Activated CD4-positive, alpha-beta memory T cell treated with anti-CD3 and anti-CD28 coated beads, Interleukin-2, amount 10 ng/mL, durations not matched to agents 7 days and 5 days (primary cell): ENCODE measurements around the gene ATP6V0D1. TPM values are rescaled to one million over a fixed set of nuclear protein-coding genes. Genes with fewer than 3 reads are reported as not detected.

Source experiments
- CTCF ChIA-PET: fragments of 350-600 bp; sonication (Branson Sonifier 250); formaldehyde crosslinking; loops from one replicate; lab custom pipeline; 2021; ENCODE audit warnings: antibody characterized with exemption, inconsistent platforms; lab: Charles Lee
- POLR2A ChIA-PET: fragments of 350-600 bp; sonication (Branson Sonifier 250); formaldehyde crosslinking; loops from one replicate; lab custom pipeline; 2021; ENCODE audit warnings: antibody characterized with exemption; lab: Charles Lee
- DNase-seq: peaks from one replicate; pipeline ENCODE4 v3.0.0-alpha.2; 2020
- H3K27ac Mint-ChIP-seq: one replicate; pipeline ENCODE4 v1.8.0; 2021; ENCODE audit warnings: mild to moderate bottlenecking, mixed read lengths
- H3K27me3 Mint-ChIP-seq: one replicate; pipeline ENCODE4 v1.8.0; 2021; ENCODE audit warnings: mixed read lengths
- H3K36me3 Mint-ChIP-seq: one replicate; pipeline ENCODE4 v1.8.0; 2021; ENCODE audit warnings: low read depth, mixed read lengths
- H3K4me1 Mint-ChIP-seq: one replicate; pipeline ENCODE4 v1.8.0; 2021; ENCODE audit warnings: mixed read lengths
- H3K4me3 Mint-ChIP-seq: one replicate; pipeline ENCODE4 v1.8.0; 2021; ENCODE audit warnings: mild to moderate bottlenecking, mixed read lengths
- H3K9me3 Mint-ChIP-seq: one replicate; pipeline ENCODE4 v1.8.0; 2021; ENCODE audit warnings: mixed read lengths
- total RNA-seq, 2 experiments: library from RNA; stranded (reverse); gene quantifications; one replicate each; pipeline ENCODE4 v1.2.3, GENCODE V29; 2021

Gene ATP6V0D1
- total RNA-seq, 2 experiments from 2014 or later: 52.8 to 59.5 TPM

- ChIA-PET CTCF (interaction anchor here (1.6 to 1.7 kb wide), 2 partner anchors 9 to 44 kb away, joined by 4 read pairs; partner anchors contain the start of gene ATP6V0D1), POLR2A (interaction anchor here (0.9 kb wide), 1 partner anchor 9 kb away, joined by 3 read pairs; the partner anchor contains the start of gene ATP6V0D1)
- no peaks in the 10 kb centered on the region for H3K9me3 Mint-ChIP-seq
- peaks cover 14% of the 10 kb centered on the region for H3K4me1 Mint-ChIP-seq
- no peak for DNase-seq
- no peak overlapping the region for H3K27ac Mint-ChIP-seq
- no peaks in the 10 kb centered on the region for H3K27me3 Mint-ChIP-seq
- peaks cover 5% of the 10 kb centered on the region for H3K36me3 Mint-ChIP-seq
- no peak overlapping the region for H3K4me3 Mint-ChIP-seq
Observed at GRCh38 chr16:67471758-67472384, 9.1 kb downstream of the ATP6V0D1 start.

GRCh38 chr16:67470359-67470758 lies 10.6 kb downstream of the ATP6V0D1 start:
- Mint-ChIP-seq H3K4me3 (no peak overlapping the region), H3K36me3 (peaks cover 5% of the 10 kb centered on the region), H3K27ac (no peak overlapping the region), H3K9me3 (no peaks in the 10 kb centered on the region), H3K27me3 (no peaks in the 10 kb centered on the region), H3K4me1 (peaks cover 13% of the 10 kb centered on the region)
- POLR2A ChIA-PET: interaction anchor here (1.0 kb wide), 1 partner anchor 11 kb away, joined by 6 read pairs; the partner anchor contains the start of gene ATP6V0D1
- no peak for DNase-seq
- CTCF ChIA-PET: interaction anchor here (1.1 to 1.4 kb wide), 2 partner anchors 8 to 42 kb away, joined by 3 to 4 read pairs; no protein-coding TSS in a partner anchor

GRCh38 chr16:67468731-67469130 lies 12.2 kb downstream of the ATP6V0D1 start:
- Mint-ChIP-seq H3K4me3 (no peak overlapping the region), H3K27me3 (no peaks in the 10 kb centered on the region), H3K4me1 (peaks cover 12% of the 10 kb centered on the region), H3K27ac (no peak overlapping the region), H3K36me3 (no peaks in the 10 kb centered on the region), H3K9me3 (no peaks in the 10 kb centered on the region)
- POLR2A ChIA-PET: no interaction called here
- DNase-seq: no peak
- CTCF ChIA-PET: interaction anchor here (2.8 to 8.4 kb wide), 2 partner anchors 12 to 42 kb away, joined by 7 to 58 read pairs; partner anchors contain the start of gene ATP6V0D1

- Mint-ChIP-seq H3K27me3 (no peaks in the 10 kb centered on the region), H3K4me1 (peaks cover 10% of the 10 kb centered on the region), H3K36me3 (no peaks in the 10 kb centered on the region), H3K9me3 (no peaks in the 10 kb centered on the region), H3K27ac (no peak overlapping the region), H3K4me3 (no peak overlapping the region)
- ChIA-PET POLR2A (no interaction called here), CTCF (interaction anchor here (0.7 to 8.4 kb wide), 7 partner anchors 16 to 206 kb away, joined by 3 to 58 read pairs (median 4); no protein-coding TSS in a partner anchor)
- no peak for DNase-seq
Observed at GRCh38 chr16:67466581-67466980, 14.4 kb downstream of the ATP6V0D1 start.

- peaks cover 9% of the 10 kb centered on the region for H3K4me1 Mint-ChIP-seq
Observed at GRCh38 chr16:67464565-67464964, 16.4 kb downstream of the ATP6V0D1 start.

GRCh38 chr16:67463691-67464090 lies 17.3 kb downstream of the ATP6V0D1 start:
- Mint-ChIP-seq H3K27me3 (no peaks in the 10 kb centered on the region), H3K4me3 (no peak overlapping the region), H3K27ac (no peak overlapping the region), H3K9me3 (no peaks in the 10 kb centered on the region), H3K36me3 (no peaks in the 10 kb centered on the region), H3K4me1 (peaks cover 10% of the 10 kb centered on the region)
- CTCF ChIA-PET: interaction anchor here (8.4 kb wide), 1 partner anchor 37 kb away, joined by 58 read pairs; no protein-coding TSS in a partner anchor
- DNase-seq: no peak
- POLR2A ChIA-PET: no interaction called here

More at GRCh38 chr16:67464565-67464964, 16.4 kb downstream of the ATP6V0D1 start:
- POLR2A ChIA-PET: no interaction called here
- Mint-ChIP-seq H3K4me3 (no peak overlapping the region), H3K27ac (no peak overlapping the region), H3K27me3 (no peaks in the 10 kb centered on the region), H3K9me3 (no peaks in the 10 kb centered on the region), H3K36me3 (no peaks in the 10 kb centered on the region)
- no peak for DNase-seq
- CTCF ChIA-PET: interaction anchor here (1.4 to 8.4 kb wide), 3 partner anchors 38 to 352 kb away, joined by 3 to 58 read pairs (median 3); no protein-coding TSS in a partner anchor

DNA sequence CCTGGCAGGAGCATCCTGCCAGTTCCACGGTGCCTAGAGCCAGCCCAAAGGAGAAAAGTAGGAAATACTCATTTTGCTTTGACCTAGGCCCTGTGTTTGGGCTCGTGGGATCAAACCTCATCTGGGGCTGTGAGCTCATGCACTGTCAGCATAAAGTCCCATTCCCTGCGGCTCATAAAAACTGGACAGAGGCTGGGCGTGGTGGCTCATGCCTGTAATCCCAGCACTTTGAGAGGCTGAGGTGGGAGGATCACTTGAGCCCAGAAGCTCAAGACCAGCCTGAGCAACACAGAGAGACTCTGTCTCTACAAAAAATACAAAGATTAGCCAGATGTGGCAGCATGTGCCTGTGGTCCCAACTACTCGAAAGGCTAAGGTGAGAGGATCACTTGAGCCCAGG lies 17.9 kb downstream of the ATP6V0D1 start:
- H3K27ac Mint-ChIP-seq: no peak overlapping the region
- no peak for DNase-seq
- H3K27me3 Mint-ChIP-seq: no peaks in the 10 kb centered on the region
- peaks cover 10% of the 10 kb centered on the region for H3K4me1 Mint-ChIP-seq
- H3K4me3 Mint-ChIP-seq: no peak overlapping the region
- H3K36me3 Mint-ChIP-seq: no peaks in the 10 kb centered on the region
- ChIA-PET POLR2A (no interaction called here), CTCF (interaction anchor here (8.4 kb wide), 1 partner anchor 36 kb away, joined by 58 read pairs; no protein-coding TSS in a partner anchor)
- no peaks in the 10 kb centered on the region for H3K9me3 Mint-ChIP-seq

- CTCF ChIA-PET: interaction anchor here (1.0 to 8.4 kb wide), 2 partner anchors 8 to 36 kb away, joined by 3 to 58 read pairs; no protein-coding TSS in a partner anchor
- Mint-ChIP-seq H3K36me3 (no peaks in the 10 kb centered on the region), H3K9me3 (no peaks in the 10 kb centered on the region), H3K27ac (no peak overlapping the region), H3K4me3 (no peak overlapping the region), H3K27me3 (no peaks in the 10 kb centered on the region), H3K4me1 (peaks cover 10% of the 10 kb centered on the region)
- POLR2A ChIA-PET: interaction anchor here (0.9 kb wide), 1 partner anchor 19 kb away, joined by 3 read pairs; the partner anchor contains the start of gene ATP6V0D1
- DNase-seq: no peak
Observed at GRCh38 chr16:67462279-67462655, 18.7 kb downstream of the ATP6V0D1 start.

DNA sequence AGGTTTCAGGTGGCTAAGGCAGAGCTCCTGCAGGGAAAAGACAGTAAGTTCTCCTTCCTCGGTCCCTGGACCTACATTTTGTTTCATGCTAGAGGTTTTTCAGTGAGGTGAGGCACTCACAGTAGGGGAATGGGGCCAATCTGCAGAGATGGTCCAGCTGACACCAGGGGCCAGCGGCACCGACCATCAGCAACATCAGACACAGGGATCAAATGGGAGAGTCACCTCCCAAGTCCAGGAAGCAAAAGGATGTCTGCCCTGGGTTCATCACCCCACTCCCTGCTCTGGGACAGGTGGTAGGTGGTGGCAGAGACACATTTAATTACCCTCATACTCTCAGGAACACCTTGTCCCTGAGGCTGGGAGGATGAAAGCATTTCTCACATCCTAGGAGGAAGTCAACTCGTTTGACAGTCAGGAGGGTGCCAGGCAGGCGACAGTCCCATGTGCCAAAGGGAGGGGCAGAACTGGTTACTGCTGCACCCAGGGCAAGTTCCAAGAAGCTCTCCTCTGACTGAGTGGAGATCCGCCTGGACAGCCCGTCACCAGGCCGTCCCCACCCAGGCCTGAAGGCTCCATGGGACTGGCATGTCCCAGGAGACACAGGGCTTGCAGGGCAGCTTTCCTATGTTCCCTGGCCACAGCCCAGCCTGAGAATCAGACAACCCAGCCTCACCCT lies 19.2 kb downstream of the ATP6V0D1 start:
- Mint-ChIP-seq H3K36me3 (no peaks in the 10 kb centered on the region), H3K4me1 (peaks cover 12% of the 10 kb centered on the region), H3K4me3 (no peak overlapping the region), H3K27ac (no peak overlapping the region), H3K9me3 (no peaks in the 10 kb centered on the region), H3K27me3 (no peaks in the 10 kb centered on the region)
- POLR2A ChIA-PET: interaction anchor here (0.9 kb wide), 1 partner anchor 19 kb away, joined by 3 read pairs; the partner anchor contains the start of gene ATP6V0D1
- DNase-seq: no peak
- CTCF ChIA-PET: interaction anchor here (1.0 to 8.4 kb wide), 3 partner anchors 9 to 35 kb away, joined by 3 to 58 read pairs (median 4); no protein-coding TSS in a partner anchor

DNA sequence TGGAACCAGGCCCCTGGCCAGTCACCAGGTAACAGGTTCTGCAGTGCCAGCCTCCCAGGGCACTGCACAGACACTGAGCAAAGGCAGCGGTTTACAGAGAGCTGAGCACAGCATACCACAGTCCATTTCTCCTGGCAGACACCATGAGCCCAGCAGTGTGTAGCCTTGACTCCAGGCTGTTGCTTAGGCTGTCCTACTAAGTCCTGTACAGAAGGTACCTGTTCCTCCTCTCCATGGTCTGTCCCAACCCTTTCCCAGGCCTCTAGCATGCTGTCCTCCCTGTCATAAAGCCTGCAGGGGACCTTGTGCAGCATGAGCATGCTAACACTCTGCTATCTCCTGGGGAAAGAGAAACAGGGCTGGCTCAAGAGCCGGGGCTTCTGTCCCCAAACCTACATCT lies 20.0 kb downstream of the ATP6V0D1 start:
- Mint-ChIP-seq H3K36me3 (no peaks in the 10 kb centered on the region), H3K9me3 (no peaks in the 10 kb centered on the region), H3K4me1 (peaks cover 14% of the 10 kb centered on the region), H3K4me3 (no peak overlapping the region), H3K27me3 (no peaks in the 10 kb centered on the region), H3K27ac (no peak overlapping the region)
- no peak for DNase-seq
- ChIA-PET CTCF (interaction anchor here (1.1 to 8.4 kb wide), 2 partner anchors 13 to 34 kb away, joined by 4 to 58 read pairs; no protein-coding TSS in a partner anchor), POLR2A (no interaction called here)

GRCh38 chr16:67460168-67460567 lies 20.8 kb downstream of the ATP6V0D1 start:
- H3K9me3 Mint-ChIP-seq: no peaks in the 10 kb centered on the region
- POLR2A ChIA-PET: interaction anchor here (1.0 kb wide), 1 partner anchor 15 kb away, joined by 3 read pairs; no protein-coding TSS in a partner anchor
- H3K27me3 Mint-ChIP-seq: no peaks in the 10 kb centered on the region
- CTCF ChIA-PET: interaction anchor here (0.5 kb wide), 1 partner anchor 439 kb away, joined by 4 read pairs; no protein-coding TSS in a partner anchor
- peaks cover 12% of the 10 kb centered on the region for H3K4me1 Mint-ChIP-seq
- H3K36me3 Mint-ChIP-seq: no peaks in the 10 kb centered on the region
- no peak for DNase-seq
- no peak overlapping the region for H3K4me3 Mint-ChIP-seq
- no peak overlapping the region for H3K27ac Mint-ChIP-seq

DNA sequence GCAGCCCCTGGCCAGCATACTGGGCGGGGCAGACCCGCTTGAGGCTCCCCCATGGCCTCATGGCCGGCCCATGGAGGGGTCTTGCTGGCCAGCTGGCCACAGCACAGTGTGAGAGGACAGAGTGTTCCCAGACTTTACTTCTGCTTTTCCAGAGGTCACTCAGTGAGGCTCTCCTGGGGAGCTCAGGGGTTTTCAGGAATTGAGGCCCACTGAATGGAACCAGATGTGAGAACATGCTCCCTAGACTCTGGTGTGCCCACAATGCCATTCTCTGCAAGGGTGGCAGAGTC lies 21.2 kb downstream of the ATP6V0D1 start:
- ChIA-PET POLR2A (interaction anchor here (1.0 to 2.4 kb wide), 2 partner anchors 12 to 14 kb away, joined by 3 to 6 read pairs; no protein-coding TSS in a partner anchor), CTCF (interaction anchor here (0.5 kb wide), 1 partner anchor 440 kb away, joined by 4 read pairs; no protein-coding TSS in a partner anchor)
- Mint-ChIP-seq H3K27me3 (no peaks in the 10 kb centered on the region), H3K27ac (no peak overlapping the region), H3K36me3 (no peaks in the 10 kb centered on the region), H3K9me3 (no peaks in the 10 kb centered on the region), H3K4me1 (peaks cover 11% of the 10 kb centered on the region), H3K4me3 (no peak overlapping the region)
- DNase-seq: no peak
